Measurements from ENCODE around the gene WDR7.

Gene WDR7

GRCh38 chr18:57052173-57052572 is 401.0 kb downstream of the WDR7 start:
- DNase-seq: no peak

GRCh38 chr18:57052759-57053158 is 401.6 kb downstream of the WDR7 start:
- no peak for DNase-seq

- no peak for DNase-seq
Measured at GRCh38 chr18:57054891-57055290, 403.7 kb downstream of the WDR7 start.

GRCh38 chr18:57057890-57058289 is 406.7 kb downstream of the WDR7 start:
- DNase-seq: no peak

- DNase-seq: no peak
Measured at GRCh38 chr18:57058734-57059133, 407.6 kb downstream of the WDR7 start.

- DNase-seq: no peak
Measured at GRCh38 chr18:57059366-57059765, 408.2 kb downstream of the WDR7 start.

GRCh38 chr18:57060814-57061213 is 409.7 kb downstream of the WDR7 start:
- DNase-seq: no peak

GRCh38 chr18:57062178-57062577 is 411.0 kb downstream of the WDR7 start:
- DNase-seq: no peak

GRCh38 chr18:57062844-57063243 is 411.7 kb downstream of the WDR7 start:
- DNase-seq: no peak

- no peak for DNase-seq
Measured at GRCh38 chr18:57063601-57064103, 412.5 kb downstream of the WDR7 start.

- DNase-seq: no peak
Measured at GRCh38 chr18:57073501-57074187, 422.5 kb downstream of the WDR7 start.

GRCh38 chr18:57075716-57076400 is 424.7 kb downstream of the WDR7 start:
- no peak for DNase-seq

GRCh38 chr18:57077005-57077765 is 426.0 kb downstream of the WDR7 start:
- DNase-seq: no peak

- no peak for DNase-seq
Measured at GRCh38 chr18:57077786-57078552, 426.8 kb downstream of the WDR7 start.

- DNase-seq: no peak
Measured at GRCh38 chr18:57078614-57079013, 427.5 kb downstream of the WDR7 start.

GRCh38 chr18:57080479-57080878 is 429.3 kb downstream of the WDR7 start:
- DNase-seq: no peak

GRCh38 chr18:57081899-57082298 is 430.7 kb downstream of the WDR7 start:
- no peak for DNase-seq

- no peak for DNase-seq
Measured at GRCh38 chr18:57083485-57083884, 432.3 kb downstream of the WDR7 start.

- no peak for DNase-seq
Measured at GRCh38 chr18:57084331-57085271, 433.4 kb downstream of the WDR7 start.

GRCh38 chr18:57085371-57085770 is 434.2 kb downstream of the WDR7 start:
- no peak for DNase-seq

GRCh38 chr18:57086163-57086562 is 435.0 kb downstream of the WDR7 start:
- DNase-seq: no peak

Measured in stimulated activated CD4-positive, alpha-beta T cell treated with anti-CD3 and anti-CD28 coated beads, Interleukin-4, amount 100 ng/mL, for 24 hours (primary cell).